Amniotic epithelial cell (primary cell): ENCODE results near the gene GZMM.
A peak's percentile ranks its signal among the peaks of the same experiment; 100 is the strongest.

Source experiments
- DNase-seq: peaks from one replicate; pipeline ENCODE4 v3.0.0-alpha.2; 2010; ENCODE audit warnings: low read depth

The GZMM gene

DNA sequence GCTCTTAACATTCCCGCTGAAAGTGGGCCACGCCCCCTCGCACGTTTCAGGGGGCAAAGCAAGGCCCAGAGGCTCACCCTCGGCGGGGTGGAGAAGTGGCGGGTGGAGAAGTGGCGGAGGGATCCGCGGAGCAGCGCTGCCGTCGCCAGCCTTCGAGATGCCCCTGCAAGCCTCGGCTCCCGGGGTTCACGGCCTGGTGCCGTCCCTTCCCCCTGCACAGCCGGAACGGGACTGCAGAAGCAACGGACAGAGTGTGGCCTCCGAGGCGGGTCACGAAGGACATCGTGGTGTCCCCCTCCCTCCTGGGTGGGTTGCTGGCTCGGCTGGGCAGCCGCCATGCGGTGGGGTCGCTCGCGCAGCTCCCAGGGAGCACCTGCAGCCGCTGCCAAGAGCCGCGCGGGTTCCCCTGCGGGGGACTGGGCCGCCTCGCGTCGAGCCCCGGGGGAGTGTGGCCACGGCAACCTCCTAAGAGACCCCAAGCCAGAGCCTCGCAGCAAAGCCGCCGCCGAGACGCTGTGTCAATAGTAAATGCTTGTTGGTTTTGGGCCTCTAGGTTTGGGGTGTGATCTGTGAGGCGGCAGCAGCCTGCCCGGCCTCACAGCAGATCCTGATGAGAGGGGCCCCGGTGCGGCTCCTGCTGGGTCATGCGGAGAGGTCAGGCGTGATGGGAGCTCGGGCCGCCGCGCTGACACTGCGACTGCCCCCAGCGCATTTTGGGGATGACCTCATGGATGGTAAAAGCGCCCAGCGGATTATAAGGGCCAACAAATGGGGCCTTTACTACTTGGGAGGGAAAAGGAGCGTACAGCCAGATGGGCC is 31.1 kb upstream of the GZMM start:
- no peak for DNase-seq

DNA sequence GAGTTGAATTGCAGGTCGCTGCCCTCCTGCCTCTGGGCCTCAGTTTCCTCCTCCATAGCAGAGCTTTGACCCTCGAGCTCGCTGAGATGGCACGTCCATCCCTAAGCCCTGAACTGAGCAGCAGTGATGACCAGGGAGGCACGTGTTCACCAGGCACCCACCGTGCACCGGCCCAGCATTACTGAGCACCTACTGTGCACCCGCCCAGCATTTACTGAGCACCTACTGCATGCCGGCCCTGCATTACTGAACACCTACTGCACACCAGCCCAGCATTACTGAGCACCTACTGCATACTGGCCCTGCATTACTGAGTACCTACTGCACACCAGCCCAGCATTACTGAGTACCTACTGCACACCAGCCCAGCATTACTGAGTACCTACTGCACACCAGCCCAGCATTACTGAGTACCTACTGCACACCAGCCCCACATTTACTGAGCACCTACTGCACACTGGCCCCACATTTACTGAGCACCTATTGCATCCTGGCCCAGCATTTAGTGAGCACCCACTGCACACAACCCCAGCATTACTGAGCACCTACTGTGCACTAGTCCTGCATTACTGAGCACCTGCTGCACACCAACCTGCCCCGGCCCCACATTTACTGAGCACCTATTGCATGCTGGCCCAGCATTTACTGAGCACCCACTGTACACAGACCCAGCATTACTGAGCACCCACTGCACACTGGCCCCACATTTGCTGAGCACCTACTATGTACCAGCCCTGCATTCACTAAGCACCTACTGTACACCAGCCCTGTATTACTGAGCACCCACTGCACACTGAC is 30.3 kb upstream of the GZMM start:
- DNase-seq = no peak

GRCh38 chr19:514166-514663 is 29.6 kb upstream of the GZMM start:
- DNase-seq = no peak

- peak; percentile 95 for DNase-seq
Measured at GRCh38 chr19:517721-518597, 25.9 kb upstream of the GZMM start.

DNA sequence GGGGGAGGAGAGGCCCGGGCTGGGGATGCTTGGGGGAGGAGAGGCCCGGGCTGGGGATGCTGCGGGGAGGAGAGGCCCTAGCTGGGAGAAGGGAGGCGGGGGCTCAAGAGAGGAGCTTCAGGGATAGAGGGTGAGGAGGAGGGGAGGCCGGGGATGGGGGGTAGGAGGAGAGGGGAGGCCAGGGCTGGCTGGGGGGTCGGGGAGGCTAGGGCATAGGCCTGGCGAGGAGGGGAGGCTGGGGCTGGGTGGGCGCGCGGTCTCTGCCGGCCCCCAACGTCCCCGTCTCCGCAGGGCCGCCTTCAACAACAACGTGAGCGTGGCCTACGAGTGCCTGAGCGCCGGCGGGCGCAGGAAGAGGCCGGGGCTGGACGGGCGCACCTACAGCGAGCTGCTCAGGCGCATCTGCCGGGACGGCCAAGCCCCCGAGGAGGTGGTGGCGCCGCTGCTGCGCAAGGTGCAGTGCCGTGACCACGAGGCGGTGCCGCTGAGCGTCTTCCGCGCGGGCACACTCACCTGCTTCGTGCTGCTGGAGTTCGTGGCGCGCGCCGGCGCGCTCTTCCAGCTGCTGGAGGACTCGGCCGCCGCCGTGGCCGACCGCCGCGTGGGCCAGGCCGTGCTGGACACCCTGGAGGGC is 25.1 kb upstream of the GZMM start:
- no peak for DNase-seq

- DNase-seq = no peak
Measured at GRCh38 chr19:519449-519865, 24.4 kb upstream of the GZMM start.

- DNase-seq = no peak
Measured at GRCh38 chr19:522726-523125, 21.1 kb upstream of the GZMM start.

- no peak for DNase-seq
Measured at GRCh38 chr19:524062-524674, 19.7 kb upstream of the GZMM start.

DNA sequence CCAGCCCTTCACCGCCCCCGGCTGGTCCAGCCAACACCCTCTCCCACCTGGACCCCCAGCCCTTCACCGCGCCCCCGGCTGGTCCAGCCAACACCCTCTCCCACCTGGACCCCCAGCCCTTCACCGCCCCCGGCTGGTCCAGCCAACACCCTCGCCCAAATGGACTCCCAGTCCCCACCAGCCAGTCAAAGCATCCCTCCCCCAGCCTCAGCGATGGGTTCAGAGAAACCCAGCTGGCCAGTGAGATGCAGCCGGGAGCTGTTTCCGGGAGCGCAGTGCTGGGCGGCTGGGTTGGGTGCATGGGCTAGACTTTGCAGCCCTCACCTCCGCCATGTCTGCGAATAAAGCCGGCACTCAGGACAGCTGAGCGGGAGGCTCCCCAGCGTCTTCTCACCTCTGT is 18.8 kb upstream of the GZMM start:
- no peak for DNase-seq

DNA sequence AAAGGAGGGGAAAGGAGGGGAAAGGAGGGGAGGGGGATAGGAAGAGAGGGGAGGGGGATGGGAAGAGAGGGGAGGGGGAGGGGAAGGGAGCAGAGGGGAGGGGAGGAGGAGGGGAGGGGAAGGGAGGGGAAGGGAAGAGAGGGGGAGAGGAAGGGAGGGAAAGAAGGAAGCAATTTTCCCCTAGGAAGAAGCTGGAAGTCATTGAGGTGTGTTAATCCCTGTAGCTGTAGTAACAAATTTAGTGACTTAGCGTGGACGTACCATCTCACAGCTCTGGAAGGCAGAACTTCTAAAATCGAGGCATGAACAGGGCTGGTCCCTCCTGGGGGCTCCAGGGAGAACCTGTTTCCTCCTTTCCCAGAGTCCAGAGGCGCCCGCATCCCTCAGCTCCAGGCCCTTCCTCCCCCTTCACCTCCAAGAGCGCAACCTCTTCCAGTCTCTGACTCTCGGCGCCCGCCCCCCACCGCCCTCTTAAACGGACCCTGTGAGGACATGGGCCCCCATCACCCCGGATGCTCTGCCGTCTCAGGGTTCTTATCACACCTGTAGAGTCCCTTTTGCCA is 17.9 kb upstream of the GZMM start:
- DNase-seq = no peak

GRCh38 chr19:530134-531008 is 13.5 kb upstream of the GZMM start:
- DNase-seq = no peak

GRCh38 chr19:531009-531752 is 12.7 kb upstream of the GZMM start:
- DNase-seq = peak; percentile 63

GRCh38 chr19:531753-532560 is 11.9 kb upstream of the GZMM start, which contains the start of gene CDC34:
TSS of gene CDC34 (plus strand) at chr19:531760. CDS start at chr19:531932, 172 bp downstream.
- no peak for DNase-seq

DNA sequence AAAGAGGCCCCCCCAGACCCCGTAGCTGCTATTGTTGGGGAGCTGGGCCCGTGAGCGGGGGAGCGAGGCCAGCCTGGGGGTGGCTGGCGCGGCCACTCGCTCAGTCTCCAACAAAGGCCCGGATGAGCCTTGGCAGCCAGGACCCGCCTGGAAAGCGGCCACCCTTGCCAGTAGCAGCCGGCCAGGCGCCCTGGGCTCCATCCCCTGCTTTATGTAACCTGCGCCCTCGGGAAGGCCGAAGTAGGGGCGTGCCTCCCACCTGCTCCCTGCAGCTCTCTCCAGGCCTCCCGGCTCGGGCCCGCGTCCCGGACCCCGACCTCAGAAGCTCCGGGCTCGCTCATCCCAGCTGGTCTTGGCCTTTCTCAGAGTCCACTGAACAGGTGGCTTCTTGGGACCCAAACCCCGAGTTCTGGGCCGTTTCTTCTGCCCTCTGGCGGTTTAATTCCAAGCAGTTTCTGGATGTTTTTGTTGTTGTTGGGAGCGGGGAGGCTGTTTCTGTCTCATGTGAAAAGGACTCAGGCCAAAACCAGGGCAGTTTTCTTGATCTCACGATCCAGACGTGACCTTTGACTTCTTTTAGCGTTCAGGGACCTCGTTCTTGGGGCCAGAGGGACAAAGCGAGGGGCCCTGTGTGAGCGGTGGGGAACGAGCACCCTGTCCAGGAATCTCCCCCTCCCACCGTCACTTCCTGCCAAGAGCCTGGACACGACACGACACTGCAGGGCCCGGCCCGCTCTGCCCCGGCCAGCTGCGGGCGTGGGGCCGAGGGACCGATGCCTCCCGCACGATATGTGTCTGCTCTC is 11.1 kb upstream of the GZMM start:
- peak; percentile 65 for DNase-seq

- DNase-seq = no peak
Measured at GRCh38 chr19:533364-534058, 10.3 kb upstream of the GZMM start.

GRCh38 chr19:534088-534487 is 9.8 kb upstream of the GZMM start:
- DNase-seq = no peak
